ENCODE measurements around the gene CRTC1.

Gene CRTC1

DNA sequence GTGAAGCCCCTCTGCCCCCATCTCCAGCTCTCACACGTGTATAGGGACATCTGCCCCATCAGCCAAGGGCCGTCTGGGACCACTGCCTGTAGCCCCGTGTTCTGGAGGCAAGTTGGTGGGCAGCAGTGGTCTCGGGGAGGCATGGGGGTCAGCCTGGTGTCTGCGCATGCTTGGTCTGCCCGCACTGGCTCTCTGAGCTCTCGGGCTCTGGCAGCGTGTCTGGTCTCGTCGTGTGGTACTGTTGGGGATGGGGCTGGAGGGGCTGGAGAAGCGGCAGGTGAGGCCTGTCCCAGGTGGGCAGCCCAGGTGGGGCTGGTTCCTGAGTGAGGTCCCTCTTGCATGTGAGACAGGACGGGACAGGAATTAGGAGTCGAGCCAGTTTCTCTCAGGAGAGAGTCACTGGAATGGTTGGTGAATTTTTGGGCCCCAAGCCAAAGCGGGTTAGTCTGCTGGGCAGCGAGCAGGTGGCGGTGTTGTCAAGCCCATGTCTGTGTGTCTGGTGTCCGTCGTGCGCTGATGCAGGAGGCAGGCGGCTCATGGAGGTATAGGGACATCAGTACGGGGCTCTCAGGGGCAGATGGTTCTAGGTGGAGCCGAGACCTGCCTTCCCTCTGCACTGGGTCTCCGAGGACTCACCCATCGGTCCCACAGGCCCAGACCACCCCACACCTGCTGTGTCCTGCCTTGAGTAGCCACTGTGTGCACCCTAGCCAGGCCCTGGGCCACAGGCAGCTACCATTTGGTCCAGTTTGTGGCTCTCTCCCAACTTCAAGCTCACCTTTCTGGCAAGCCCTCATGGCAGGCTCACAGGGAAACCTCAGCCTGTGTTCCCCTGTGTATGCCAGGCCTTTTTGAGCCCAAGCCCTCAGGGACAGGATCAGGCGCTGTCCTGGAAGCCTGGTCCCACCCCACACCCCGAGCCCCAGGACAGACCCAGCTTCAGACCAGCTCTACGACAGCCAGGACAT, 89.4 kb downstream of the CRTC1 start:
- DNase-seq = no peak

DNA sequence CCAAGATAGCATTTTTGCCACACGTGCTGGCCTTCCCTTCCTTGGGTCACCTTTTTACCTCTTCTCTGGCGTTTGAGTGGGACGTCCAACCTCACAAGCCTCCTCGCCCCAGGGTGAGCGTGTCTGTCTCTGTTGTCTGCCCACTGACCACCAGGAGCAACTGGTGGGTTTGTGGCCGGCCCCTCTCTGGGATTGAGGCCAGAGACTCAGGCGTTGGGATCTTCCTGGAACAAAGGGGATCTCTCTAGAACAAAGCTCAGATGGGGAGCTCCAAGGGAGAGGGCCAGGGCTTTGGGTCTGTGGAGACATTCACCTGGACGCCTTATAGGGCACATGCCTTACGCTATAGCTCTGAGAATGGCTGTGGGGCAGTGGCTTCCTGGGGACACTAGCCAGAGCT, 90.2 kb downstream of the CRTC1 start:
- no peak for DNase-seq

DNA sequence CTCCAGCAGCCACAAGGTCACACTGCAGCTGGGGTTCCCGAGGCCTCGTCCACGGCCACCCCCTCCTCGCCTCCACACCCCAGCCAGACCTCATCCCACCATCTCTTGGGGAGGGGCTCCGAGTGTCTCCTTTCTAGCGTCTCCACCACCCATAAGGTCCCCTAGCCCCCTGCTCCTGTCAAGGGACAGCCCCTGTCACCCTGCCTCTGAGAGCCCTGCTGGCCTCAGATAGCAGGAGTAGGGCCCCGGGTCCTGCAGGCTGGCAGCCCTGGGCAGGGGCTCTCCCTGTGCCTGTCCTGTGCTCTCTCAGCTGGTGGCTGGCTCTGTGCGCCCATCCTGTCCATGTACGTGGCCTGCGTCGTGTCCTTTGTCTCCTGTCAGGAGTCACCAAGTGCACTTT, 90.6 kb downstream of the CRTC1 start:
- no peak for DNase-seq

DNA sequence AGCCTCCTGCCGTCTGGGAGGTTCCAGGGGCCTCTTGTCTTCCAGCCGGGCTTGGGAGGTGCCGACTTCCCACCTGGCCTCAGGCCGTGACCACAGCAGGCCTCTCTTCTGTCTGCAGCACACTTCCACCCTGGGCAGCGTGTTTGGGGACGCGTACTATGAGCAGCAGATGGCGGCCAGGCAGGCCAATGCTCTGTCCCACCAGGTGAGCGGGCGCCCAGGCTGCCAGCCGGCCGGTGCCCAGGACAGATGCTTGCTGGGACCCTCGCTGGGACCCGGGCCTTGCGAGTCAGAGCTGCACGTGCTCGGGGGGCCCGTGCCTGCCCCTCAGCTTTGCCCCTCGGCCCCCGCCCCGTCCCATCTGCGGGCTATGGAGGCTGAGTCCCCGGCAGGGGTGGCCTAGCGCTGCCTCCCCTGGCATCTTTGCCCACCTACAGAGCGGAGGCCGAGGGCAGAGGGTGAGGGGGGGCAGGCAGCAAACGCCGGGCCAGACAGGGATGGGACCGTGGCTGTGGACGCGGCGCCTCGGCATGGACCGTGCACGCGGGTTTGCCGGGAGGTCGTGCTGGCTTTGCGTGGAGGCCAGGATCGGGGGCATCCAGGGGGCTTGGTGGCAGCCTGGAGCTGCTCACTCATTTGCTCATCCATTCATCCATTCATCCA, 91.4 kb downstream of the CRTC1 start:
- no peak for DNase-seq

DNA sequence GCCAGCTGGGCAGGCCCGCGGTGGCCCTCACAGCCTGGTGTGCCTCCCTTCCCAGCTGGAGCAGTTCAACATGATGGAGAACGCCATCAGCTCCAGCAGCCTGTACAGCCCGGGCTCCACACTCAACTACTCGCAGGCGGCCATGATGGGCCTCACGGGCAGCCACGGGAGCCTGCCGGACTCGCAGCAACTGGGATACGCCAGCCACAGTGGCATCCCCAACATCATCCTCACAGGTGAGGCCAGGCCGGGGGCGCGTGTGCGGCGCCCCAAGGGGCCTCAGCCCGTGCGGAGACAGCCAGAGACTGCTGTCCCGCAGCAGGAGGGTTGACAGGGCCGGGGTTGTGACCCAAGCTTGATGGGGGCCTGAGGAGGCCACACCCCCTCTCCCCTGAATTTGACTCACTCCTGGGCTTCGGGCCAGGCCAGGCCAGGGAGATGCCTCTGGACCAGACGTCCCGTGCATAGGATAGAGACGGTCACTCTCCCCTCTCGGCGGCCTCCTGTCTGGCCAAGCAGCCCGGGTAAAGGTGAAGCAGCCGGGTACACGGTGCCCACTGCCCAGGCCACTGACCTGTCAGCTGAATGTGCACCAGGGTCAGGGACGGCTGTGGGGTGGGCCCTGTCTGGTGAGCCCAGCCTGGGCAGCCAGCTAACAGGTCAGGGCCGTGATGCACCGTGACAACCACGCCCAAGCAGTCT, 92.3 kb downstream of the CRTC1 start:
- DNase-seq = peak; percentile 28

DNA sequence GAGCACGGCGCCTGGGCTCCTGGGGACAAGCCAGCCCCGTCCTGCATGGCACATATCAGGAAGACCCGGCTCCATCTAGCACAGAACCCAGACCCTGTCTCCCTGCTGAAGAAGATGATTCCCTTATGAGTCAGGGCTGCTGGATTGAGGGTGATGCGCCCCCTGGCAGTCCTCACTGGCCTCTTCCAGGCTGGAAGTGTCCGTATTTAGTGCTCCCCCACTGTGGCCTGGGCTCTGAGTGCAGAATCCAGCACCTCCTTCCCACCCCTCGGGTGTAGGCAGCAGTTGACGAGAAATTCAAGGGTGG, 92.8 kb downstream of the CRTC1 start:
- peak; percentile 55 for DNase-seq

DNA sequence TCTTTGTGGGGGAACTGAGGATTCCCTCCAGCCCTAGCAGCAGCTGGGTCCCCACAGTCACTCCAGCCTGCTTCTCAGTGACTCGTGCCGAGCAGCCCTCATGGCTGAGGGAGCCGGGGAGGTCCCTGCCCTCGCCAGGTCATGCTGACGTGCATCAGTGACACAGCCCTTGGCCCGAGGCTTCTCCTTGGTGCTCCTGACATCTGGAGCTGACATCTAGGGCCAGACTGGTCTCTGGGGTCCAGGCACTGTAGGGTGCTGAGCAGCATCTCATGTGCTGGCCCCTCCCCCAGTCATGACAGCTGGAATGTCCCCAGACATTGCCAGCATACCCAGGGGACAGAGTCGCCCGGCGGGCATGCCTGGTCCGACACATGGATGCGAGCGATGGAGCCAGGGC, 93.3 kb downstream of the CRTC1 start:
- no peak for DNase-seq

DNA sequence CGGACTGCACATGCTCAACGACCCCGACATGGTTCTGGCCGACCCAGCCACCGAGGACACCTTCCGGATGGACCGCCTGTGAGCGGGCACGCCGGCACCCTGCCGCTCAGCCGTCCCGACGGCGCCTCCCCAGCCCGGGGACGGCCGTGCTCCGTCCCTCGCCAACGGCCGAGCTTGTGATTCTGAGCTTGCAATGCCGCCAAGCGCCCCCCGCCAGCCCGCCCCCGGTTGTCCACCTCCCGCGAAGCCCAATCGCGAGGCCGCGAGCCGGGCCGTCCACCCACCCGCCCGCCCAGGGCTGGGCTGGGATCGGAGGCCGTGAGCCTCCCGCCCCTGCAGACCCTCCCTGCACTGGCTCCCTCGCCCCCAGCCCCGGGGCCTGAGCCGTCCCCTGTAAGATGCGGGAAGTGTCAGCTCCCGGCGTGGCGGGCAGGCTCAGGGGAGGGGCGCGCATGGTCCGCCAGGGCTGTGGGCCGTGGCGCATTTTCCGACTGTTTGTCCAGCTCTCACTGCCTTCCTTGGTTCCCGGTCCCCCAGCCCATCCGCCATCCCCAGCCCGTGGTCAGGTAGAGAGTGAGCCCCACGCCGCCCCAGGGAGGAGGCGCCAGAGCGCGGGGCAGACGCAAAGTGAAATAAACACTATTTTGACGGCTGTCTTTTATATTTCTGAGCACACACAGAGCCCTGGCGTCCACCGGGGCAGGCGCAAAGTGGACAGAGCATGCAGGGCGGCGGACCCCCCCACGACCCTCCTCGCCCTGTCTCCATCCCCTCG, 94.0 kb downstream of the CRTC1 start:
- no peak for DNase-seq

DNA sequence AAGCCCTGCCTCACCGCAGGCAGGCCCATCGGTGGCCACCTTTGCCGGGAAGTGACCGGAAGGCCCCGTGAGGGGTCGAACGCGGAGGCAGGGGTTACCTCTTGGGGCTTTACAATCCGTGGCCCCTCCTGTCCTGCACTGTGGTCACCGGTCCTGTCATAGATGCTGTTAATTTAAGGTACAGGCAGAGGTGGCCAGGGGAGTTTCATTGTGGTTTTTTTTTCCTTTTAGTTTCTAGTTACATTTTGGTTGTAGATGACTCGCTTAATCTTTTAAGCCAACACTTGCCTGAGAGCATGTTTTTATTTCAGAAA, 94.6 kb downstream of the CRTC1 start:
- no peak for DNase-seq

DNA sequence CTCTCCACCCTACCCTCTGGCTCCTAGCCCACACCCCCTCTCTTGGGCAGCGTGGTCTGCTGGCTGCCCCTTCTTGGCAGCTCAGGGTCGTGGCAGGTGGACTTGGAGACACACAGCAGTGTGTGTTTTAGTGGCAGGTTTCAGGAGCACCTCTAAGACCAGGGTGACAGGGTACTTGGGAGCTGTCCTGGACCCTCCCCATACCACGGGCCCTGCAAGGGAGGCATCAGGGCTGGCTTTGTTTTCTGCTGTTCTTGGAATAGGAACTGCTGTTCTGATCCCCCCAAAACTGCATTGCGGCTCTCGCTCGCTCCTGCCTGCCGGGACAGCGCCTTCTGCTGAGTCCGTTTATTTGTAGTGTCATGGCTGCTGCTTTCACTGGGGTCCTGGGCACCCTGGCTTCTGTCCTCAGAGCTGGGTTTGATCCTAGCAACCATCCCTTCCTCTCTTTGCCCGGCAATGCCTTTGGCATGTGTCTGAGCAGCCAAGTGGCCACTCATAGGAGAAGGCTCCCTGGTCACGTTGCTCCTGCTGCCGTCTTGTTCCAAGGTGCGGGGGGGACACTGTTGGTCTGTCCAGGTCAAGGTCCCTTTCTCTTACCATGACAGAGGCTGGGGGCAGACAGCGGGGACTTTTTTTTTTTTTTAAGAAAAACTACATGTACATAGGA, 95.5 kb downstream of the CRTC1 start:
- no peak for DNase-seq

DNA sequence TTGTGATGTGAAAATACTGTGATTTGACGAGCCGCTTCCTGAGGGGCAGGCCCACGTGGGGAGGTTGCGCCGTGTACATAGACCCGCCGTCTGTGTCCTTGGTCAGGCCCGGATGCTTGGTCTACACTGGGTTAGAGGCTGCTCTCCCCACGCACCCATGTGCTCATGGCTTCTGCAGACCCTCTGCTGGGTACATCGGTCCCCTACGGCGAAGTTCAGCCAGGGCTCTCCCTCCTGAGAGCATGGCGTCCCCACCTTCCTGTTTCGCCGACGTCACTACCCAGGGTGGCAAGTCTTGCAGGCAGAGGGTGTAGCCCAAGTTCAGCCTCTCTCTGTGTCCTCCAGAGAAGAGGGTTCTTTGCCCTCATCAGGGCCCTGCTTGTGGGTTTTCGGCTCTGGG, 96.6 kb downstream of the CRTC1 start:
- no peak for DNase-seq

DNA sequence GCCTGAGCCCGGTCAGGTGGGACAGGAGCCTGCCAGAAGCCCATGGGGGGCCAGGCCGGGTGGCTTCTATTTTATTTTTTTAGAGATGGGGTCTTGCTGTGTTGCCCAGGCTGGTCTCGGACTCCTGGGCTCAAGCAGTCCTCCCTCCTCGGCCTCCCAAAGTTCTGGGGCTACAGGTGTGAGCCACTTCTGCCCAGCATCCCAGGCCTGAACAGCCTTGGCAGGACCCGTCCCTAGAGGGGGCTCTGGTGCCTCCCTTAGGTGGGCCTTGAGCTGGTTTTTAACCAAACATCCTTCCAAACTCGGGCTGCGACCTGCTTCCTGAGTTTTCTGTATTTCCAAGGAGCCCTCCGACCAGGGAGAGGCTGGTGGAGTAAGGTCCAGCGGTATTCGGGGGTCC, 97.2 kb downstream of the CRTC1 start:
- no peak for DNase-seq

DNA sequence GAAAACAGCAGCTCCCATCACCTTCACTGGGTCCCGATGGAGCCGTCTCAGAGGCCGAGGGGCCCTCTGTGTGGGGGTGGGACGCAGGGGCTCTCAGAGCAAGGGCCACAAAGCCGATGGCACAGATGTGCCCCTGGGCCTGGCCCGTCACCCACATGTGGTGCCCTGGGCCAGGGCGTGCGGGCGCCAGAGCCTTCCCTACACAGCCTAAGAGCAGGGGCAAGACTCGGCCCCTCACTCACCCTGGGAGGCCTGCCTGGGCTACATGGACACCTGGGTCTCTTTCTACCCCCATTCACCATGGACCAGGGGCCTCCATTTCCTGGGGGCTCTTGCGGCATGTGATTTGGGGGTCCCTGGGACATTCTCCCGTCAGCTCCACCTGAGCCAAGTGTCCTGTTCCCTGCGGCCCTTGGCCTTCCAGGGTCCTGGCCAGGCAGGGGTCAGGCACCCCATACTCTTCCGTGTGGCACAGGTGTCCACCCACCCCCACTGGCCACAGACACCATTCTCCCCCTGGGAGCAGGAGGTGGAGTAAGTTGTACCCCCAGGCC, 97.6 kb downstream of the CRTC1 start:
- no peak for DNase-seq

DNA sequence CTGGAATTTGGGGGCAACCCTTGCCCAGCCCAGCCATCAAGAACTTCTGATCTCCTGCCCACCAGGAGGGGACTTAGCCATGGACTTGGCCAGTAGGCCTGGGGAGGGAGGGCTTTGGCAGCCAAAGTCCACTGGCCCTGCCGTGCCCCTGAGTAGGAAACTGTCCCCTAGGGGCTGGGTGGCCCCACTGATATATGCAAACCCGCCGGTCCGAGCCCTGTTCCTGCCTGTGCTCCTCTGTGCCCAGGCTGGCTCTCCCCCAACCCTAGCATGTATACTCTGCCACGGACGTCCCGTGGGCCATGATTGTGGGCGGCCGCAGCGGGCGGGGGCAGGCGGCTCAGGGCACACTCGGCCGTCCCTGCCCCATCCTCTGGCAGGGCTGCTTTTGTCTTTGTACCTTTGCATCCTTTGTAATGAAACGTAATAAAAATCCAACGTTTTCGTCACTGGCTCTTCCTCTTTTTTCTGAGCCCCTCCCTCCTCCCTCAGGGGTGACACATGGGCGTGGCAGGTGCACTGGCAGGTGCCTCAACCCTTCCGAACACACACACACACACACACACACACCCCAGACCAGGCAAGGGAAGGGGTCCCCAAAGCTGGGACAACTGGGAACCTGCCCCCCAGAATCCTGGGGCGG, 98.5 kb downstream of the CRTC1 start:
- no peak for DNase-seq

DNA sequence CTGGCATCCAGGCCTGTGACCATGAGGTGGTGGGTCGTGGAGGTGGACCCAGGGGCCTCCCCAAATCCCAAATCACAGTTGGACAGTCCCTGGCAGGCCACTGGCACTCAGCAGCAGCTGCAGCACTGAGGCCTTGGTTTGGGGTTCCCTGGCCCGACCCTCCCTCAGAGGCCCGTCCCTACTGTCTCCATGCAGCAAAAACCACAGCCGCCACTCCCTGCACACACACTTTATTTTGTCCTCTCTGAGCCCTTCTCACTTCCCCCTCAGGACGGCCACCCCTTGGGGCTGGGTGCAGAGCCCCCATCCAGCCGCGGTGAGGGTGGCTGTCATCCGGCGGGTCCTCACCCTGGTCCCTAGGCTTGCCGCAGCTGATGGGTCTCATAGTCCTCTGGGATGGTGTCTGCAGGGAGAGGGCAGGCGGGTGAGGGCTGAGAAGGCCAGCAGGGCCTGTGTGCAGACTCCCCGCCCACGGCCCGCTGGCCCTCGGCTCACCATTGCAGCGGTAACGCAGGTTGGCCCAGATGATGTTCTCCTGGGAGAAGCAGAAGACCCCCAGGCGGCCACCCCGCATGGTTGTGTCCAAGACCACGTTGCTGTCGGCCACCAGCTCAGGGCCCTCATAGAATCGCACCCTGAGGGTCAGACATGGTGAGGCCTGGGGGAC, 99.2 kb downstream of the CRTC1 start:
- DNase-seq = no peak

DNA sequence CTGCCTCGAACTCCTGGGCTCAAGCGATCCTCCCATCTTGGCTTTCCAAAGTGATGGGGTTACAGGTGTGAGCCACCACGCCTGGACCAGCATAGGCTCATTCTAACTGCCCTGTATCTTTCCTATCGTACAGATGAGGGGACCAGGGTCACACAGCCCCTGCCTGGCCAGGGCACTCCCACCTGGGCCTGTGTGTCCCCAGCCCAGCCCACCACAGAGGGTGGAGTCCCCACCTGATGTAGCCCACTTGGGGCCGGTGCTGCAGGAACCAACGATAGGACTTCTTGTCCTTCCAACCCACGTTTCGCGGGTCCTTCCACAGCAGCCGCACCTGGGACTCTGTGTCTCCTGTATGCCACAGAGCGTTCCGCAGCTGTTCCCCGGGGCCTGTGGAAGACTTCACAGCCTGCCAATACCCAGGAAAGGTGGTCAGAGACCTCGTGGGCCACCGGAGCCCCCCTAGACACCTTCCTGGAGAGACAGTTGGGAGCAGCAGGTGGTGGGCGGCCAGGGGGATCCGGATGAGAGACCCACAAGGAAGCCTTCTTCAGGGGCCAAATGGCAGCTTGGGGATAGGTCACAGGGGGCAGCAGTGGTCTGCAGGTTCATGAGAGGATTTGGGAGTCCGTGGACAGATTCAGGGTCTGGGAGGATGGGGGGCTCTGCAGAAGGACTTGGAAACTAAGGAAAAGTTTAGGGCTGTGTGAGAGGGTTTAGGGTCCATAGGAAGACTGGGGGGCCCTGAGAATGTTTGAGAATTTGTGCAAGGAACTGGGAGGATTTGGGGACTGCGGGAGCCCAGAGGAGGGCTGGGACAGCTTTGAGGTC, 100.7 kb downstream of the CRTC1 start:
- no peak for DNase-seq

DNA sequence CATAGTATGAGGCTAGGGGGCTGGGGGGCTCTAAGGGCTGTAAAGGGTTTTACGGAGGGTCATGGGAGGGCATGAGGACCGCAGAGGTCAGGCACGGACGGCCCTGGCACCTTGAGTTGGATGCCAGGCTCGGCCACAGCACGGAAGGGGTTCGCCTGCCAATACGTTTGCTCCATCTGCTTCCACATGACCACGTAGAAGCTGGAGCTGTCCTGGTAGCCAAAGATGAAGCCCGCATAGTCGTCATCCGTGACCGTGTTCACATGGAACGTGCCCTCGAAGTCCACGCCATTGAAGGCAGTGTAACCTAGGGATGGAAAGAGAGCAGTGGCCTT, 101.3 kb downstream of the CRTC1 start:
- no peak for DNase-seq

DNA sequence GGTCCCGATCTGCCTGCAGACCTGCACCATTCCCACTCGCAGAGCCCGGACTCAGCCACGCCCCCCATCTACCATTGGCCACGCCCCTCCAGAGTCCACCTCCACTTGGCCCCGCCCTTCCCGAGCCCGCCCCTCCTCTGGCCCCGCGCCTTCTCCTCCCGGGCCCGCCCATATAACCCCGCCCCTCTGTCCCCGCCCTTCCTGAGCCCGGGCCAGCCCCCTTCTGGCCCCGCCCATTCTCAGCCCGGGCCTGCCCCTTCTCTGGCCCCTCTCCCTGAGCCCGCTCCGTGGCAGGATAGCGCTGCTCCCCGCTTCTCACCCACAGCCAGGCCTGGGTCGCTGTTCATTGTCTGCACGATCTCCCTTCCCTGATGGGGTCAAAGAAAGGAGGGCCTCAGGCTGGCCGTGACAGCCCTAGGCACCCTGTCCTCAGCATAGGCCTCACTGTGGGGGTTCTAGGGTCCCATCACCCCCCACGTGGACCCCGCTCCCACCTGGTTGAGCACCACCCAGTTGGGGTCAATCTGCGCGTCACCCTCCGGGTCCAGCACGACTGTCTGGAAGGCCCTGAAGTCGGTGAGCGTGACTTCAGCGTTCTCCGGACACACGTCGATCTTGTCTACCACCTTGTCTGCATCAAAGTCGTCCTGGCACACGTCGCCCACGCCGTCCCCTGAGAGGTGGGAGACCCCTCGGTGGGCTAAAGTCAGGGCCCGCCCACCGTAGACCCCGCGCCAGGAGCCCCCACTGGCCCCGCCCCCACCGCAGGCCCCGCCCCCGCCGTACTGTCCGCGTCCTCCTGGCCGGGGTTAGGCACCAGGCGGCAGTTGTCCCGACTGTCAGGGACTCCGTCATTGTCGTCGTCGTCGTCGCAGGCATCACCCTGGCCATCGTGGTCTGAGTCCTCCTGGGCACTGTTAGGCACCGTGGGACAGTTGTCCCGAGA, 102.0 kb downstream of the CRTC1 start:
- peak; percentile 62 for DNase-seq

Measured in fibroblast of skin of right quadriceps (primary cell).